Uterus (tissue), 2 donors: ENCODE data around the gene PTH.

ENCODE experiments used
- POLR2A ChIP-seq, 2 donors: fragments of 450-650 bp; IDR thresholded peaks; one replicate each; pipeline ENCODE4 v1.6.1; 2016; ENCODE audit warnings: antibody characterized with exemption in 2 of 2, mild to moderate bottlenecking in 1 of 2, moderate library complexity in 1 of 2
- TF ChIP-seq, protein P1 (sequence below), 4 experiments: fragments of 200-600 bp in 2 of 4; fragments of 450-650 bp in 2 of 4; sonication (generic) in 2 of 4; IDR thresholded peaks; one replicate each; pipeline ENCODE4 v1.5.1; 2016 to 2019; ENCODE audit warnings: antibody characterized with exemption in 4 of 4, mild to moderate bottlenecking in 2 of 4, moderate library complexity in 1 of 4

DNA sequence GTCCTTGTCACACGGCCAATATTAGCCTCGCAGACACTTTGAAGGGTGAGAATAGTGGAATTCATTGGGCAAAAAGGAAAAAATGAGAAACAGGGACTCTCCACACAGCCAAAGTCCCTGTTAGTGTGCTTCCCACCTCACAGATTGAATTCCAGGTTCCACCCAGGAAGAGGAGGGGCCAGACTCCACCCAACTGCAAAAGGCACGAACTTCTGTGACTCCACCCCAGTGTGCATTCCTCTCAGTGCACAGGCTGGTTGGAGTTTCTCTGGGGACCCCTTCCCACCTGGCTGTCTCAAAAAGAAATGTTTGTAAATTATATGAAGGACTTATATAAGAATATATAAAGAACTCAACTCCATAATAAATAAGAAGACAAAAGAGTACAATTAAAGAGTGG lies 20.7 kb downstream of the PTH start:
- TF ChIP-seq, protein P1, sequence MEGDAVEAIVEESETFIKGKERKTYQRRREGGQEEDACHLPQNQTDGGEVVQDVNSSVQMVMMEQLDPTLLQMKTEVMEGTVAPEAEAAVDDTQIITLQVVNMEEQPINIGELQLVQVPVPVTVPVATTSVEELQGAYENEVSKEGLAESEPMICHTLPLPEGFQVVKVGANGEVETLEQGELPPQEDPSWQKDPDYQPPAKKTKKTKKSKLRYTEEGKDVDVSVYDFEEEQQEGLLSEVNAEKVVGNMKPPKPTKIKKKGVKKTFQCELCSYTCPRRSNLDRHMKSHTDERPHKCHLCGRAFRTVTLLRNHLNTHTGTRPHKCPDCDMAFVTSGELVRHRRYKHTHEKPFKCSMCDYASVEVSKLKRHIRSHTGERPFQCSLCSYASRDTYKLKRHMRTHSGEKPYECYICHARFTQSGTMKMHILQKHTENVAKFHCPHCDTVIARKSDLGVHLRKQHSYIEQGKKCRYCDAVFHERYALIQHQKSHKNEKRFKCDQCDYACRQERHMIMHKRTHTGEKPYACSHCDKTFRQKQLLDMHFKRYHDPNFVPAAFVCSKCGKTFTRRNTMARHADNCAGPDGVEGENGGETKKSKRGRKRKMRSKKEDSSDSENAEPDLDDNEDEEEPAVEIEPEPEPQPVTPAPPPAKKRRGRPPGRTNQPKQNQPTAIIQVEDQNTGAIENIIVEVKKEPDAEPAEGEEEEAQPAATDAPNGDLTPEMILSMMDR (IDR thresholded peaks at IDR 0.05) = no peak
- TF ChIP-seq POLR2A (IDR thresholded peaks at IDR 0.05) = no peak
